GM18868 (cell line): ENCODE measurements around the gene PEAR1.

Experiments used
- ATAC-seq: cut with Tn5 transposase; IDR thresholded peaks from one replicate; pipeline ENCODE4 v1.9.1; 2021; ENCODE audit warnings: mild to moderate bottlenecking, moderate library complexity; ENCODE audit not compliant: unreplicated experiment

The PEAR1 gene

GRCh38 chr1:156860113-156860627, 33.3 kb upstream of the PEAR1 start:
- no peak for ATAC-seq

GRCh38 chr1:156860628-156861423, 32.7 kb upstream of the PEAR1 start, which contains the start of gene NTRK1:
NTRK1 (plus strand) TSS chr1:156860865; CDS start chr1:156860935, 70 bp downstream.
- ATAC-seq, result no peak

GRCh38 chr1:156862584-156862983, 30.9 kb upstream of the PEAR1 start:
- ATAC-seq, result no peak

GRCh38 chr1:156862997-156863599, 30.4 kb upstream of the PEAR1 start:
- no peak for ATAC-seq

GRCh38 chr1:156863631-156864030, 29.9 kb upstream of the PEAR1 start:
- ATAC-seq, result no peak

GRCh38 chr1:156864796-156865195, 28.7 kb upstream of the PEAR1 start:
- ATAC-seq, result no peak

- ATAC-seq, result no peak
These were observed 28.3 kb upstream of the PEAR1 start for GRCh38 chr1:156865258-156865657.

- ATAC-seq, result no peak
These were observed 27.7 kb upstream of the PEAR1 start for GRCh38 chr1:156865865-156866248.

- ATAC-seq, result no peak
These were observed 27.1 kb upstream of the PEAR1 start for GRCh38 chr1:156866249-156866909.

GRCh38 chr1:156868341-156868740, 25.2 kb upstream of the PEAR1 start:
- no peak for ATAC-seq

- ATAC-seq, result no peak
These were observed 24.1 kb upstream of the PEAR1 start for GRCh38 chr1:156869455-156869854.

GRCh38 chr1:156873659-156874058, 19.9 kb upstream of the PEAR1 start:
- no peak for ATAC-seq

GRCh38 chr1:156874142-156874541, 19.4 kb upstream of the PEAR1 start:
- no peak for ATAC-seq

GRCh38 chr1:156874572-156875340, 18.8 kb upstream of the PEAR1 start:
- no peak for ATAC-seq

- no peak for ATAC-seq
These were observed 18.2 kb upstream of the PEAR1 start for GRCh38 chr1:156875341-156875615.

GRCh38 chr1:156876281-156876680, 17.2 kb upstream of the PEAR1 start:
- ATAC-seq, result no peak

GRCh38 chr1:156877433-156878170, 15.9 kb upstream of the PEAR1 start:
- ATAC-seq, result no peak

GRCh38 chr1:156879876-156880275, 13.6 kb upstream of the PEAR1 start:
- no peak for ATAC-seq

GRCh38 chr1:156880473-156880872, 13.0 kb upstream of the PEAR1 start:
- ATAC-seq, result no peak

GRCh38 chr1:156881101-156881500, 12.4 kb upstream of the PEAR1 start:
- ATAC-seq, result no peak

- ATAC-seq, result no peak
These were observed 11.9 kb upstream of the PEAR1 start for GRCh38 chr1:156881663-156882062.
